GM15510 (cell line): ENCODE results near the gene MYO7B.

ENCODE experiments used
- POLR2A ChIP-seq: IDR thresholded peaks from 3 replicates; pipeline ENCODE4 v1.6.1; 2011; ENCODE audit warnings: borderline replicate concordance; ENCODE audit not compliant: insufficient read length; ENCODE audit errors: extremely low read depth

The MYO7B gene

DNA sequence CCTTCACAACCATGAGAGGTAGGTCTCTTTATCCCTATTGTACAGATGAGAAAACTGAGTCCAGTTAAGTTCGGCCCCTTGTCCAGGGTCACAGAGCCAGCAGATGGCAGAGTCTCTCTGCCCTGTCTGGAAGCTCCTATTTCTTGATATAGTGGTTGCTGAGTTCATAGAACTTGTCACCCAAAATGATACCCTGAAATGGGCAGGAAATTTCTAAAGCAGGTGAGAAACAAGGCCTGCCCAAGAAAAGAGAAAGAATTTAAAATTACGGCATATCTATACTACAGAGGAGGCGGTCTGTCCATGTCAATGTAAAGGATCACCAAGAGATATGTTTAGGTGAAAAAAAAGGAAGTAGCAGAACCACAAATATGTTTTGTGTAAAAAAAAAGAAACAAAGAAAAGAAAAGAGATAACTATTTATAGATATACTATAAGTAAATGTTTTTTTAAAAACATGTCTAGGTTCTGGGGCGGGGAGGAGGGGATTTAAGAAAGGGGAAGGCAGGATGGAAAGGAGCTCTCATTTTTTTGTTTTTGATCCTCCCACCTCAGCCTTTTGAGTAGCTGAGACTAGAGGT, 39.8 kb downstream of the MYO7B start:
- no peak for TF ChIP-seq POLR2A

DNA sequence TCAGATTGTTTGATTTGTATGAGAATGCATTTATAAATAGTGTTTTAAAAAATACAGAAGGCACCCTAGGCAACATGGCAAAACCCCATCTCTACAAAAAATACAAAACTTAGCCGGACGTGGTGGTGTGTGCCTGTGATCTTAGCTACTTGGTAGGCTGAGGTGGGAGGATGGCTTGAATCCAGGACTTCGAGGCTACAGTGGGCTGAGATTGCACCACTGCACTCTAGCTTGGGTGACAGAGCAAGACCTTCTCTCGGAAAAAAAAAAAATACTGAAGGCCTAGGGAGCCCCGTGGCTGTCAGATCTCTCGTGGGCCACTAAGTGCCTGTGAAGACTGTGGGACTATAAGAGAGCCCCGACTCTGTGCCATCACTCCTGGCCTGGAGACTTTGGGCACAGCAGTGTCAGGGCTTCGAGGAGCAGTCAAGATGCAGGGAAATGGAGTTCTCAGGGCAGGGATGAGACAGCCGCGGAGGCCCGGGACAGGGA, 40.5 kb downstream of the MYO7B start:
- TF ChIP-seq POLR2A, result no peak

GRCh38 chr2:127576433-127577207, 41.1 kb downstream of the MYO7B start:
- TF ChIP-seq POLR2A, result no peak

DNA sequence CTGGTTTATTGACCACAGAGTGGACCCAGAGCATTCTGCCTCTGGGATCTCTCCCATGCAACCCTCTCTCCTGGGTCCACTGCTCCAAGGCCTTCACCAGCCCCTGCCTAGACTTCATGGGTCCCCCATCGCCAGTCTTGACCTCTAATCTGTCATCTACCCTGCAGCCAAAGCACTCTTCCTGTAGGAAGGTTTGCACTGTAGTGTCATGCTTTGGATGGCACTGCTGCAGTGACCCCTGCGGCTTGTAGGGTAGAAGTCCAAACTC, 41.7 kb downstream of the MYO7B start:
- TF ChIP-seq POLR2A, result no peak

DNA sequence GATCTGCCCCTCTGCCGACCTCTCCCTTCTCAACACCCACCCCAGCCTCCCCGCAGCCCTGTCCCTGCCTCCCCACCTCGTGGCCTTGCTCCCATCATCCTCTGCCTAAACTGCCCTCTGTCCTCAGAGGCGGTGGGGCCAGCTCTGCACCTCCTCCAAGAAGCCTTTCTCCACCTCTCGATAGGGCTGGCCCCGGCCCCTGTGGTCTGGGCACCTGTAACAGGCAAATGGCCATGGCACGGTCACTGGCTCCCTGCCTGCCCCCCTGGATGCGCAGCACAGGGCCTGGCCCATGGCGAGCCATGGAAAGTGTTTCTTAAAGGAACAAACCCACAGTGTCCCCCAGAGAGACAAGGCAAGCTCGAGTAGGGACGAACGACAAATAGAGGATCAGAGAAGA, 42.0 kb downstream of the MYO7B start:
- TF ChIP-seq POLR2A, result no peak

DNA sequence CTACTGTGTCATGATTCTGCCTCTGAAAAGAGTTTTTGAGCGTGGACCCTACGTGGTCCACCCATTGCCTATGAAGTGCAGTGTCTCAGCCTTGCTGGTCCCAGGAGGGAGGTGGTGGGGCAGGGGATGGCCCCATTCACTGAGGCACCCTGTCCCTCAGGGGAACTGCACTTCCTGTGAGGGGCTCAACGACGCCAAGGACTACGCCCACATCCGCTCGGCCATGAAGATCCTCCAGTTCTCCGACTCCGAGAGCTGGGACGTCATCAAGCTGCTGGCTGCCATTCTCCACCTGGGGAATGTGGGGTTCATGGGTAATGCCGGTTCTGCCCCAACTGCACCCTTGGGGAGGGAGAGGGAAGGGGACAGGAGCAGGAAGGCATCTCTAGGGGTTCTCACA, 42.5 kb downstream of the MYO7B start:
- no peak for TF ChIP-seq POLR2A

- no peak for TF ChIP-seq POLR2A
These were observed 42.9 kb downstream of the MYO7B start for GRCh38 chr2:127578411-127578810.

DNA sequence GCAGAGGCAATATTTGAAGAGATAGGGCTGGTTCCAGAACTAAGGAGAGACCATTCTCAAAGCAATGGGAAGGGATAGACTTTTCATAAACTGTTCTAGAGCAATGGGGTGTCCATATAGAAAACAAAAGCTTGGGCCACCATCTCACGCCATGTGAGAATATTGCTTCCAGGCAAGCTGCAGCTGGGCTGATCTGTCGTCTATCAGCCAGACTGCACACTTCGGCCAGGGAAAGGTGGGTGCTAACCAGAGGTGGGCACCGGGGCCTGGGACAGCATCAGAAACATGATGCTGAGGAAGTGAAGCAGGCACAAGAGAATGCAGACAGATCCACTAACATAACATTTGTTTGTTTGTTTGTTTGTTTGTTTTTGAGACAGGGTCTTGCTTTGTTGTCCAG, 43.7 kb downstream of the MYO7B start:
- no peak for TF ChIP-seq POLR2A

- TF ChIP-seq POLR2A, result no peak
These were observed 44.9 kb downstream of the MYO7B start for GRCh38 chr2:127580167-127581049.

DNA sequence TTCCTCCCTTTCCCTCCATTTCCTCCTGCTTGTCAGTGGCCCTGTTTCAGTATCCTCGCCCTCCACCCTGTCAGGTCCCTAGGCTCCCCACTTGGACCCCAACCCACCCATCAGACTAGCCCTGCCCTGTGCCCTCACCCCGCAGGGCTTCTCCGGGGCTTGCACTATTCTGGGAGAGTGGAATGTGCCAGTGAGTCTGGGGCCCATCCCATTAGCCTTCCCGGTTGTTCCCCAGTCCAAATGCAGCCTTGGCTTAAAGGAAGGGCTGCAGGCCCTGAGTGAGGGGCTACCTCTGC, 45.5 kb downstream of the MYO7B start:
- no peak for TF ChIP-seq POLR2A

- TF ChIP-seq POLR2A, result no peak
These were observed 46.3 kb downstream of the MYO7B start for GRCh38 chr2:127581516-127582490.

DNA sequence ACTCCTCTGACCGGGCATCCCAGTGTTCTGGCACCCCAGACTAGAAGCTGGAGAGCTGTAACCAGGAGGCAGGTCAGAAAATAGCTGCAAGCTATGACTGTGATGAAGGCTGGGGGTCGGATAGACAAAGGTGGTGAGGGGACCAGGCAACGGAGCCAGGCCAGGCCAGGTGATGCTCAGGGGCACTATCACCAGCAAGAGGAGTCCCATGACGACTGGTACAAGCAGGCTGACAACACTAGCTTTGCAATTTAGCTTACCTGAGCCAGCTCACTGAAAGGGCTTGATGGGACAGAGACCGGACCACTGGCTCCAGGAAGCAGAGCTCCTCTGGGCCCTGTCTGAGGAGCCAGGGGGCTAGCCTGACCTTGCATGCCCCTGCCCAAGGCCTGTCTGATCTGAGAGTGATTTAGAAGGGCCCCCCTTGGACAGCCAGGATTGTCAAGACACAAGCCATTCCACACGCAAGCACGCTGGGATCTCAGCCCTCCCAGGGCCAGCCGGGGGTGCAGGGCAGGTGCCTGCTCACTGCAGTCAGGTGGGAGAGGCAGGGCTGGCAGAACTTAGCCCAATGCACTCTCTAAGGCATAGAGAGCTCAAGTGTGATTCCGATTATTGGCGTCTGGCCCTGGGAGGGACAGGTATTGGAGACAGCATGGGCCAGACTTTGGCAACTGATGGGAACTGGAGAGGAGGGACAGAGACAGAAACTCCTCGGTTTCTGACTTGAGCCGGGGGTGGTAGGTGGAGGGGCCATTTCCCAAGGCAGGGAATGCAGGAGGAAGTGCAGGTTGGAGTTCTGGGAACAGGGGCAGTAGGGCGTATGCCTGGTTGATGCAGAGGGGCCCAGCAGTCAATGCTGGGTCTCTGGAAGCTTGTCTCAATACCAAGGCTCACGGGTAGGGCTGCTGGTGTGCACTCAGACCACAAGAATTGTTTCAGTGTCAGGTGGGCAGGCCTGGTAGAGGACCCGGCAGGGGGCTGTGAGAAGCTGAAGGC, 47.7 kb downstream of the MYO7B start:
- TF ChIP-seq POLR2A, result no peak

DNA sequence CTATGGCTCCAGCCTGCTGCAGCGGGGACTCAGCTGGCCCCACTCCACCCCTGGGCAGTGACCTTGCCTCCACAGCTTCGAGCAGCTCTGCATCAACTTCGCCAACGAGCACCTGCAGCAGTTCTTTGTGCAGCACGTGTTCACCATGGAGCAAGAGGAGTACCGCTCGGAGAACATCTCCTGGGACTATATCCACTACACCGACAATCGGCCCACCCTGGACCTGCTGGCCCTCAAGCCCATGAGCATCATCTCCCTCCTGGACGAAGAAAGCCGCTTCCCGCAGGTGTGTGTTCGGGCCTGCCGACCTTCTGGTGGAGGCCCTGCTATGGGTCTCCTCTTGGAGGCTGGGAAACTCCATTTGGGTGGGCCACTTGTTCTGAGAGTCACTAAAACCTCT, 48.6 kb downstream of the MYO7B start:
- no peak for TF ChIP-seq POLR2A
